ENCODE results near the gene FLNC.
A peak's percentile ranks its signal among the peaks of the same experiment; 100 is the strongest.

The FLNC gene

DNA sequence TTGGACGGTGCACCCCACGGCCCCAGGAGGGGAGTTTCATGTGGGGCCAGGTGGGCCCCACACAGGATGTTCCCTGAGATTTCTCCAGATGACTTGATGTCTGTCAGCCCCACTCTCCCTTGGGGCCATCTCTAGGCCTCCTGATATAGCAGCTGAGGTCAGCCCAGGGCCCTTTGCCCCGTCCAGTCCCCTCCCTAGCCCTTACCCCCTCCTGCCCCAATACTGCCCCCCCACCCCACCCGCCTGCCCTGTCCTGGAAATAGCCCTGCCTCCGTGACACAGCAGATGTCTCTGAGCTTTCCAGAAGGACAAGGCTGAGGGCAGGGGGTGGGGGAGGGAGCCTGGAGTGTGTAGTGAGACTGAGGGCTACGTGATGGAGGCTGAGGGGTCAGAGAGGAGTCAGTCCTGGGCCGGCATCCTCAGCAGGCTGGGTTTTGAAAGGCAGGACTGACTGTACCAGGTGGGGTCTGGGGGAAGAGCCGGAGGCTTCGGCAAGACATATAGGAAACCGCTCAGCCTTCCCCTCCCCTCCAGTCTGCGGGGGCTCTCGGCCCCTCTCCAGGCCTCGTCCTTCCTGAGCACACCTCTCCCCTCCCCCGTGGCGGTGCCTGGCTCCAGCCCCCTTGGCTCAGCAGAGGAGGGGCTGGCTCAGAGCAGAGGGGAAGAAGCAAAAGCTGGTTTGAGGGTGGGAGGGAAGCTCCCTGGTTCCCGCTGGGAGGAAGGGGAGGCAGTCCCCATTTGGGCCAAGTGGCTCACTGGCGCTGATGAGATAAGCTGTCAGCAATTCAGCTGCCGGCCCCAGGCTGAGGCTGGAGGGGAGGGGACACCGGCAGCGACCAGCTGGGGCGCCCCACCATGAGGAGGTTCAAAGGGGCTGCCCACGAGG, 2.0 kb downstream of the FLNC start:
- DNase-seq: no peak

GRCh38 chr7:128832880-128833147, 2.6 kb downstream of the FLNC start:
- no peak for DNase-seq

DNA sequence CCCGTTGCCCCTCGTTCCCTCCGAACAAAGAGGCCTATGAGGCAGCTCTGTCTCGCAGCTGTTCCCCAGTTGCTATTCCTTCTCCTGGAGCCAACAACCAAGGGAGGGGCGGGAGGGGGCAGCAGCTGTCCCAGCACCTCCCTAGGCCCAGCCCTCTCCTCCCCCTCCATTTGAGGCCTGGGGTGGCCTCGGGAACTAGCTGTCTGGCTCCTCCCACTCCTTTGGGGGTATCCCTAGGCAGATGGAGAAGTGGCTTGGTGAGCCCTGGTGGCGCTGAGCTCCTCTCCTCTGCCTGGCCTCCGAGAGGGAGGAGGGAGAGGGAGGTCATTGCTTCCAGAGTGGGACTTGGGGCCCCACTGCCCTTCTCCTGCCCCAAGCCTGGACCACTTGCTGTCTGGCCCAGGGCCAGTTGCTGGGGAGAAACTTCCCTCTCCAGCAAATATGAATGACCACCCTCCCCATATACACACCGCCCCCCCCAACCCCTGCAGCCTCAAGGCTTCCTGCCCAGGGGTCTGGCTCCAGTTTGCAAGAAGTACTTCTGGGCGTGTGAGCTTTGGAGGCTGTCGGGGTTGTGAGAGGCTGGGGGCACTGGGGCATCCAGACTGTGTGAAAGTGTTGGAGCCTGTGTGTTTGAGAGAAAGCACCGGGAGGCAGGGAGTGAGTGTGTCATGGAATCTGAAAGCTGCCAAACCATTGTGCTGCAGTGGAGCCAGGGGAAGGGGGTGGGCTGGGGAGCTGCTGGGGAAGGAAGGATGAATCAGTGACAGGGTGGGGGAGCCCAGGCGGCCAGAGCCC, 3.1 kb downstream of the FLNC start:
- no peak for DNase-seq

DNA sequence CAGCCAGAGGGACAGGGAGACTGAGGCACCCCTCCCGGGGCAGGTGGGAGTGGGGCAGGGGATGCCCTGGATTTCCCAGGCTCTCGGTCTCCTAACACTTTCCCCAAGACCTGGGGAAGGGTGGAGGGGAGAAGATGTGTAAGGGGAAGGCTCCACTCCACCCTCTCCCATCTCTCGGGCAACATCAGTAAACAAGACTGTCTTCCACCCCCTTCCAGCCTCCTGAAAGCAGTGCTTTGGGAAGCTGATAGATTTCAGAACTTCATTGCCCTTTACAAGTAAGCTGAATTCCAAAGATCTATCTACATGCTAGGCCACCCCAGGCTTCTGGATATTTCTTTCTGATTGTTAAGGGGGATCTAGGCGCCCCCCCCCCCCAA, 3.7 kb downstream of the FLNC start:
- no peak for DNase-seq

GRCh38 chr7:128835231-128835751, 5.1 kb downstream of the FLNC start:
- DNase-seq: no peak

GRCh38 chr7:128835790-128836641, 5.8 kb downstream of the FLNC start:
- DNase-seq: no peak

- no peak for DNase-seq
Observed at GRCh38 chr7:128836729-128837348, 6.6 kb downstream of the FLNC start.

GRCh38 chr7:128837521-128837921, 7.3 kb downstream of the FLNC start:
- no peak for DNase-seq

GRCh38 chr7:128838109-128838779, 8.0 kb downstream of the FLNC start:
- no peak for DNase-seq

DNA sequence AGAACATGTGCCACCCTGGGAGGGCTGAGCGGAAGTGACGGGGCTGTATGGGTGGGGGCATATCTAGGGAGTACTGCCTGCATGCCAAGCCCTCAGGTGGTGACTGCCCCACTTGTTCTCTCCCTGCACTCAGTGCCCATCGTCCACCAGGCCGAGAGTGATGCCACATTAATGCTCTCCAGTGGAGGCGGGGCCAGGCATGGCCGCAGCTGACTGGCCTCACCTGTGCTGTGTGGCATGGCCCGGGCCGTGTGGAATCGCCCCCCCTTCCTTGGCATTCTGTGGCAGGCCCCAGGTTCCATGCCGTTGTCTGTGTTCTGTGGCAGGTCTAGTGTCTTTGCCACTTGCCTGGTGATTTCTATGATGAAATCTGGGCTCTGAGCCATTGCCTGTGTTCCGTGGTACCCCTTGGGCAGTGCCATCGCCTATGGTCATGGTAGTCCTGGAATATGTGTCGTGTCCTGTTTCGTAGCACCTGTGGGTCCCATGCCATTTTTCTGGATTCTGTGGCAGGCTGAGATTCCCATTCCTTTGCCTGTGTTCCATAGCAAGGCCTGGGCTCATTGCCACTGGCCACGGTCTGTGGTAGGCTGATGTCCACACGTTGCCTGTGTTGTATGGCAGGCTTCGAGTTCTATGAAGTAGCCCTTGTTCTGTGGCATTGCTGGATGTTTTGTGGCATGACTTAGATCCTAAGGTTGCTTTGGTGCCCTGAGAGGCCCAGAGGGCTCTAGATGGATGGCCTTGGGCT, 8.9 kb downstream of the FLNC start:
- no peak for DNase-seq

DNA sequence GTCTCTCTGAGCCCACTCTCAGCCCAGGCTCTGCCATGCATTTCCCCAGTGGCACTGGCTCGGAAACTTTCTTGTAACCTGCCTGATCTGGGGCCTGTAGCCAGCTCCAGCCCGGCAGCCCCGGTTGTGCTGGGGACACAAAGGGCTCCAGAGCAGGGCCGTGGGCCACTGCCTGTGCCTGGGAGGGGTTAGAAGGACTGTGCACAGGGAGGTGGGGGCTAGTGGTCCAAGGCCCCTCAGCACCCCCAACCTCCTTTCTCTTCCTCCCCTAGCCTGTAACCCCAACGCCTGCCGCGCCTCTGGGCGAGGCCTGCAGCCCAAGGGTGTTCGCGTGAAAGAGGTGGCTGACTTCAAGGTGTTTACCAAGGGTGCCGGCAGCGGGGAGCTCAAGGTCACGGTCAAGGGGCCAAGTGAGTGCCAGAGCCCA, 9.6 kb downstream of the FLNC start:
- no peak for DNase-seq

DNA sequence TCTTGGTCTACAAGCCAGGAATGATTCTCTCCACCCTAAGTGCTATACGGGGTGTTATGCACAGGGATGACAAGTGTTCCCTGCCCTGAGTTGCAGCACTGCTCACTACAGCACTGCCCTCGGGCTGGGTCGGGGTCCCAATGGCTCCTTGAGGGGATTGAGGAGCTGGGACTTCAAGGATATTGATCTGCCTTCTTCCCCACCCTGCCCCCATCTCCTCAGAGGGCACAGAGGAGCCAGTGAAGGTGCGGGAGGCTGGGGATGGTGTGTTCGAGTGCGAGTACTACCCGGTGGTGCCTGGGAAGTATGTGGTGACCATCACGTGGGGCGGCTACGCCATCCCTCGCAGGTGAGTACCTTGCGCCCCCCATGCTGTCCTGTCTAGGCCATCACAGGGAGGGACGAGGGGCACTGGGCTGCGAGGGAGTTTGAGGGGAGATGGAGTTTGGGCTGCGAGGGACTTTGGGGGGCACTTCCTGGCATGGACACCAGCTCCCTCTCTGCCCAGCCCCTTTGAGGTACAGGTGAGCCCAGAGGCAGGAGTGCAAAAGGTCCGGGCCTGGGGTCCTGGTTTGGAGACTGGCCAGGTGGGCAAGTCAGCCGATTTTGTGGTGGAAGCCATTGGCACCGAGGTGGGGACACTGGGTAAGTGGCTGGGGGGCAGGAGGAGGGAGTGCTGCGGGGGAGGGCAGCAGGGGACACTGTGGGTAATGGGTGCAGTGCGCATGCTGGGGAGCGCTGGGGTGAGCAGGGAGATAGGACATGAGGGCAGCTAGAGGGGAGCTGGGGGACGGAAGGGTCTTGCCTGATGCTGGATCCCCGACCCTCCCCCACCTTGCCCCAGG, 10.3 kb downstream of the FLNC start:
- no peak for DNase-seq

- no peak for DNase-seq
Observed at GRCh38 chr7:128841171-128841690, 11.0 kb downstream of the FLNC start.

- peak; percentile 71 for DNase-seq
Observed at GRCh38 chr7:128841921-128842673, 11.9 kb downstream of the FLNC start.

- no peak for DNase-seq
Observed at GRCh38 chr7:128842674-128843641, 12.8 kb downstream of the FLNC start.

- DNase-seq: no peak
Observed at GRCh38 chr7:128843938-128844621, 13.9 kb downstream of the FLNC start.

GRCh38 chr7:128844777-128845311, 14.6 kb downstream of the FLNC start:
- DNase-seq: no peak
